Neural progenitor cell (in vitro differentiated cells): ENCODE data around the gene SFI1. TPM values are rescaled to one million over a fixed set of nuclear protein-coding genes. Genes with fewer than 3 reads are reported as not detected.
"Not testable (repeated sequence)": the region's sequence is repeated elsewhere in the genome, so short reads cannot be mapped to it uniquely, and the experiment has no call there.

Source experiments
- DNase-seq: peaks from one replicate; pipeline ENCODE4 v3.0.0-alpha.2; 2016; ENCODE audit warnings: low spot score
- H2AFZ ChIP-seq: fragments of 200-600 bp; sonication (generic); replicated peaks from 2 replicates; pipeline ENCODE4 v1.6.1; 2016; ENCODE audit warnings: antibody characterized with exemption
- H3F3A ChIP-seq: fragments of 200-600 bp; sonication (generic); 2 replicates; pipeline ENCODE4 v1.6.1; 2016; ENCODE audit warnings: antibody characterized with exemption, low read depth
- H3K27ac ChIP-seq: fragments of 200-600 bp; sonication (generic); 2 replicates; pipeline ENCODE4 v1.5.1; 2016; ENCODE audit warnings: mild to moderate bottlenecking
- H3K27me3 ChIP-seq: fragments of 200-600 bp; sonication (generic); 2 replicates; pipeline ENCODE4 v1.6.1; 2016; ENCODE audit warnings: mild to moderate bottlenecking, moderate library complexity
- H3K36me3 ChIP-seq: fragments of 200-600 bp; sonication (generic); 2 replicates; pipeline ENCODE4 v1.5.1; 2016
- H3K4me1 ChIP-seq: fragments of 200-600 bp; sonication (generic); 2 replicates; pipeline ENCODE4 v1.6.1; 2016; ENCODE audit warnings: mixed run types
- H3K4me2 ChIP-seq: fragments of 200-600 bp; sonication (generic); 2 replicates; pipeline ENCODE4 v1.6.1; 2016
- H3K4me3 ChIP-seq: fragments of 200-600 bp; sonication (generic); 2 replicates; pipeline ENCODE4 v1.5.1; 2016
- H3K79me2 ChIP-seq: fragments of 200-600 bp; sonication (generic); 2 replicates; pipeline ENCODE4 v1.6.1; 2016; ENCODE audit warnings: low read depth
- H3K9ac ChIP-seq: fragments of 200-600 bp; sonication (generic); 2 replicates; pipeline ENCODE4 v1.6.1; 2016
- H3K9me3 ChIP-seq: fragments of 200-600 bp; sonication (generic); 2 replicates; pipeline ENCODE4 v1.5.1; 2016; ENCODE audit warnings: low read depth
- H4K20me1 ChIP-seq: fragments of 200-600 bp; sonication (generic); 2 replicates; pipeline ENCODE4 v1.6.1; 2016; ENCODE audit warnings: low read depth
- H3K27ac Mint-ChIP-seq: 3 replicates; pipeline ENCODE4 v1.8.0; 2021; ENCODE audit warnings: mixed read lengths
- H3K27me3 Mint-ChIP-seq: 2 replicates; pipeline ENCODE4 v1.8.0; 2022; ENCODE audit warnings: low read depth, mild to moderate bottlenecking, inconsistent platforms, moderate library complexity, mixed read lengths; ENCODE audit not compliant: insufficient read depth
- H3K36me3 Mint-ChIP-seq: 3 replicates; pipeline ENCODE4 v1.8.0; 2021; ENCODE audit warnings: mixed read lengths
- H3K4me1 Mint-ChIP-seq: 3 replicates; pipeline ENCODE4 v1.8.0; 2021; ENCODE audit warnings: mixed read lengths
- H3K4me3 Mint-ChIP-seq: 3 replicates; pipeline ENCODE4 v1.8.0; 2021; ENCODE audit warnings: mild to moderate bottlenecking, moderate library complexity, mixed read lengths
- H3K9me3 Mint-ChIP-seq: 3 replicates; pipeline ENCODE4 v1.8.0; 2020; ENCODE audit warnings: mixed read lengths
- CTCF ChIP-seq: fragments of 200-600 bp; sonication (generic); IDR thresholded peaks from 2 replicates; pipeline ENCODE4 v1.5.1; 2017; ENCODE audit warnings: antibody characterized with exemption, mild to moderate bottlenecking
- EZH2 ChIP-seq: fragments of 200-600 bp; sonication (generic); IDR thresholded peaks from 2 replicates; pipeline ENCODE4 v1.6.1; 2017; ENCODE audit warnings: antibody characterized with exemption, mild to moderate bottlenecking, moderate library complexity
- EZH2phosphoT487 ChIP-seq: fragments of 200-600 bp; sonication (generic); IDR thresholded peaks from 2 replicates; pipeline ENCODE4 v1.6.1; 2017; ENCODE audit warnings: antibody characterized with exemption
- total RNA-seq: library from RNA; depleted of rRNA; stranded (reverse); fragments of >200 nt; gene quantifications from 2 replicates; pipeline ENCODE4 v1.2.3, GENCODE V29; 2015; ENCODE audit warnings: low replicate concordance

Gene SFI1
- total RNA-seq, 1 donor from 2014 or later: 25.0 TPM

GRCh38 chr22:31492151-31492550, 4.2 kb upstream of the SFI1 start:
- peaks cover 3% of the 10 kb centered on the region for H3K27me3 Mint-ChIP-seq
- H3K27ac ChIP-seq: no peak overlapping the region
- peaks cover 21% of the 10 kb centered on the region for H3K79me2 ChIP-seq
- peaks cover 26% of the 10 kb centered on the region for H3K4me1 ChIP-seq
- H3K4me1 Mint-ChIP-seq: peaks cover 36% of the 10 kb centered on the region
- no peak overlapping the region for H3K4me3 Mint-ChIP-seq
- no peak overlapping the region for H2AFZ ChIP-seq
- H3K4me2 ChIP-seq: no peak overlapping the region
- H3K36me3 ChIP-seq: peaks cover under 1% of the 10 kb centered on the region
- peaks cover 30% of the 10 kb centered on the region for H3F3A ChIP-seq
- H3K9me3 ChIP-seq: no peaks in the 10 kb centered on the region
- H3K9me3 Mint-ChIP-seq: peaks cover under 1% of the 10 kb centered on the region
- H3K4me3 ChIP-seq: no peak overlapping the region
- peaks cover 12% of the 10 kb centered on the region for H3K27me3 ChIP-seq
- H4K20me1 ChIP-seq: peaks cover 26% of the 10 kb centered on the region
- H3K9ac ChIP-seq: no peak overlapping the region
- H3K27ac Mint-ChIP-seq: no peak overlapping the region
- peaks cover 3% of the 10 kb centered on the region for H3K36me3 Mint-ChIP-seq
- no peak for DNase-seq
- no peak for TF ChIP-seq CTCF
- no peak for TF ChIP-seq EZH2
- no peak for TF ChIP-seq EZH2phosphoT487

- H3K27ac Mint-ChIP-seq, H3K4me3 Mint-ChIP-seq, H3K4me3 ChIP-seq, H3K9ac ChIP-seq, H2AFZ ChIP-seq, H3K27me3 Mint-ChIP-seq, H3K36me3 ChIP-seq, DNase-seq, H3K9me3 Mint-ChIP-seq, H3K27ac ChIP-seq, H3K4me2 ChIP-seq, H3K36me3 Mint-ChIP-seq, H3K9me3 ChIP-seq: not testable (repeated sequence)
- H3K79me2 ChIP-seq: peaks cover 15% of the 10 kb centered on the region
- peaks cover 30% of the 10 kb centered on the region for H3F3A ChIP-seq
- H3K4me1 Mint-ChIP-seq: peaks cover 30% of the 10 kb centered on the region
- peaks cover 19% of the 10 kb centered on the region for H4K20me1 ChIP-seq
- peaks cover 20% of the 10 kb centered on the region for H3K4me1 ChIP-seq
- peaks cover 15% of the 10 kb centered on the region for H3K27me3 ChIP-seq
These were observed 3.0 kb upstream of the SFI1 start for GRCh38 chr22:31493355-31493754.

DNA sequence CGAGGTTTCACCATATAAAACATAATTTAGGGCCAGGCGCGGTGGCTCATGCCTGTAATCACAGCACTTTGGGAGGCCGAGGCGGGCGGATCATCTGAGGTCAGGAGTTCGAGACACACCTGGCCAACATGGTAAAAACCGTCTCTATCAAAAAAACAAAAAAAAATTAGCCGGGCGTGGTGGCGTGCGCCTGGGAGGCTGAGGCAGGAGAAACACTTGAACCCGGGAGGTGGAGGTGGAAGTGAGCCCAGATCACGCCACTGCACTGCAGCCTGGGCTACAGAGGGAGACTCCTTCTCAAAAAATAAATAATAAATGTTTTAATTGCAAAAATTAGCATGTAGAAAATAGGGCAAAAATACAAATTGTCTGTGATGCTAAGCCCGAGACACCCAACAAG, 993 bp upstream of the SFI1 start:
- Histone ChIP-seq H3K9ac (no peak overlapping the region), H3K27ac (no peak overlapping the region)
- peaks cover 23% of the 10 kb centered on the region for H3K4me1 Mint-ChIP-seq

More for the DNA sequence above, 993 bp upstream of the SFI1 start:
- Mint-ChIP-seq H3K36me3 (peaks cover 15% of the 10 kb centered on the region), H3K27ac (no peak overlapping the region), H3K27me3 (peaks cover 8% of the 10 kb centered on the region), H3K9me3 (peaks cover 16% of the 10 kb centered on the region), H3K4me3 (peak overlapping the region; percentile 93)
- Histone ChIP-seq H2AFZ (no peak overlapping the region), H3K9me3 (peaks cover 4% of the 10 kb centered on the region), H3K79me2 (peaks cover 7% of the 10 kb centered on the region), H3K4me2 (peak overlapping the region; percentile 84), H3K4me3 (peak overlapping the region; percentile 60), H3K4me1 (peaks cover 15% of the 10 kb centered on the region), H4K20me1 (peaks cover 11% of the 10 kb centered on the region), H3K27me3 (peaks cover 15% of the 10 kb centered on the region), H3K36me3 (no peaks in the 10 kb centered on the region), H3F3A (peaks cover 25% of the 10 kb centered on the region)
- no peak for TF ChIP-seq CTCF
- no peak for TF ChIP-seq EZH2phosphoT487
- TF ChIP-seq EZH2: no peak
- no peak for DNase-seq
